ENCODE results near the gene PGLYRP2.

DNA sequence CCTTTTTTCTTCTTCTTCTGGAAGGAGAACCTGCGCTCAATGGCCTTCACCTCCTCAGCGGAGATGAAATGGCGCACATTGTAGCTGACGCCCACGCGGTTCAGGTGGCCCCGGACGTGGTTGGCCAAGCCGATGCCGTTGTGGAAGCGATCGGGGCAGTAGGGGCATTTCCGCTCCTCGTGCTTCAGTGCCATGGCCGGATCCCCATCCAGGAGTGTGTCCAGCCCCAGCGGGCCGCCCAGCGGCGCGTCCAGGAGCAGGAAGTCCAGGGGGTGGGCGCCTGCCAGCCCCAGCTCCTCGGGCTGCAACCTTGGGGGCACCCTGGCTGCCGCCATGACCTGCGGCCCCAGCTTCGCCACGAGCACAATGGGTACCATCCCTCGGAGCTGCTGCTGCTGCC is 40.7 kb downstream of the PGLYRP2 start:
- TF ChIP-seq EZH2 (IDR thresholded peaks at IDR 0.05; ENCODE audit: insufficient read depth, low read length): no peak
- TF ChIP-seq, protein P1, sequence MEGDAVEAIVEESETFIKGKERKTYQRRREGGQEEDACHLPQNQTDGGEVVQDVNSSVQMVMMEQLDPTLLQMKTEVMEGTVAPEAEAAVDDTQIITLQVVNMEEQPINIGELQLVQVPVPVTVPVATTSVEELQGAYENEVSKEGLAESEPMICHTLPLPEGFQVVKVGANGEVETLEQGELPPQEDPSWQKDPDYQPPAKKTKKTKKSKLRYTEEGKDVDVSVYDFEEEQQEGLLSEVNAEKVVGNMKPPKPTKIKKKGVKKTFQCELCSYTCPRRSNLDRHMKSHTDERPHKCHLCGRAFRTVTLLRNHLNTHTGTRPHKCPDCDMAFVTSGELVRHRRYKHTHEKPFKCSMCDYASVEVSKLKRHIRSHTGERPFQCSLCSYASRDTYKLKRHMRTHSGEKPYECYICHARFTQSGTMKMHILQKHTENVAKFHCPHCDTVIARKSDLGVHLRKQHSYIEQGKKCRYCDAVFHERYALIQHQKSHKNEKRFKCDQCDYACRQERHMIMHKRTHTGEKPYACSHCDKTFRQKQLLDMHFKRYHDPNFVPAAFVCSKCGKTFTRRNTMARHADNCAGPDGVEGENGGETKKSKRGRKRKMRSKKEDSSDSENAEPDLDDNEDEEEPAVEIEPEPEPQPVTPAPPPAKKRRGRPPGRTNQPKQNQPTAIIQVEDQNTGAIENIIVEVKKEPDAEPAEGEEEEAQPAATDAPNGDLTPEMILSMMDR (IDR thresholded peaks at IDR 0.05; ENCODE audit: insufficient read depth, low read depth, low read length): no peak
